ENCODE measurements around the gene LYPD8.
"Not testable (repeated sequence)": the region's sequence is repeated elsewhere in the genome, so short reads cannot be mapped to it uniquely, and the experiment has no call there.

LYPD8 gene, protein sequence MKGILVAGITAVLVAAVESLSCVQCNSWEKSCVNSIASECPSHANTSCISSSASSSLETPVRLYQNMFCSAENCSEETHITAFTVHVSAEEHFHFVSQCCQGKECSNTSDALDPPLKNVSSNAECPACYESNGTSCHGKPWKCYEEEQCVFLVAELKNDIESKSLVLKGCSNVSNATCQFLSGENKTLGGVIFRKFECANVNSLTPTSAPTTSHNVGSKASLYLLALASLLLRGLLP

DNA sequence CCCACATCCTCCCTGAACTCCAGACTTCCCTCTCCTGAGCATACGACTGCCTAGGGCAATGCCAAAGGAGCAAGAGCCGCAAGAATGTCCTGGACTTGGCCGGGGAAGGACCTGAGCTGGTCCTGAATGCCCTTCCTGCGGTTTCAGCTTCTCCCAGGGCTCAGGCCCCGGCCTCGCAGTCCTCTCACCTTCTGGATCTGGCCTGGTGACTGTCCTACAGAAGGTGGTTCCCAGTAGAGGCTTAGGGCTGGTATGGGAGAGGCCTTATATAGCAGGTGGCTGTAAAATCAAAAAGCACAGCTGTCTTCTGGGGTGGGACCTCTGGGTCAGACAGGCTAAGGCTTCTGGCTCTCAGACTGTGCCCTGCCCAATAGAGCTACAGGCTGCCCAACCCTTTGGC lies at the start of gene LYPD8:
Gene LYPD8, minus strand, starts transcription at position 243 of the 400 bp plus-strand sequence. CDS start 4,678 bp downstream, outside the sequence.
- no peak for DNase-seq

DNA sequence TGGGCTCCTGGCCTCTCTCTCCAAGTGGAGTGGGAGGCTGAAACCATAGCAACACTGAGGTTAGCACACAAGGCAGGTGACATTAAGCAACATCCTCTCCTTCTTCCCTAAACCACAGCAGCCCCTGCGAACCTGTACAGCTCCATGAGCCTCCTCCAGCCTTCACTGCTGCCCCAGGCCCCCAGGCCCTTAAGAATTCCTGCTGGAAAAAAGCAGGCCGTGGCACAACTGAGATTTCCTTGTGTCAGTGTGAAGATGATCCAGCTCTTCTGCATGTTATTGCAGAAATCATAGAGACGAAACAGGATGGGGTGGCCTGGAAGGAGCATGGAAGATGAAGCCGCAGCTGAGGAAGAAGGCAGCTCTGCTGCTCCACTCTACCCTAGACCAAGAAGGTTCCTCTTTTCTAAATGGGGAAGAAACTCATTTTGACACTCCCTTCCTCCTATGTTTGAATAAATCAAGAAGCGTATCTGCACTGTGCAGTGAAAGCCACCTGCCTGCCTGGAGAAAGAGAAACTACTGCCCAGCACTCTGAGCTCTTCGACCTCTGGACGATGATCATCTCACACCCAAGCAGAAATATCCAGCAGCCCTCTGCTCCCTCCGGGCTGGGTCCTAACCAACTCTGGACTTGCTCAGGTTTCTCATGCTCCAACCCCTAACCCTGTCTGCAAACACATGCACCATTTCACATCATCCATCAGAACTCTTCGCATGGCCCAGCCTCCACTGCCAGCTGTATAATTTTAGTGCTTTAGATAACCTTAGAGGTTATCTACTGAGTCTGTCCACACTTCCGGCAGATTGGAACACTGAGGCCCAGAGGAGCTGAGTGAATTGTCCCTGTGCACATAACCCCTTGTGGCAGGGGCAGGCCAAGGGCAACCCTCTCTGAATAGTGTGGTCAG lies 49.5 kb upstream of the LYPD8 start:
- DNase-seq, result no peak

DNA sequence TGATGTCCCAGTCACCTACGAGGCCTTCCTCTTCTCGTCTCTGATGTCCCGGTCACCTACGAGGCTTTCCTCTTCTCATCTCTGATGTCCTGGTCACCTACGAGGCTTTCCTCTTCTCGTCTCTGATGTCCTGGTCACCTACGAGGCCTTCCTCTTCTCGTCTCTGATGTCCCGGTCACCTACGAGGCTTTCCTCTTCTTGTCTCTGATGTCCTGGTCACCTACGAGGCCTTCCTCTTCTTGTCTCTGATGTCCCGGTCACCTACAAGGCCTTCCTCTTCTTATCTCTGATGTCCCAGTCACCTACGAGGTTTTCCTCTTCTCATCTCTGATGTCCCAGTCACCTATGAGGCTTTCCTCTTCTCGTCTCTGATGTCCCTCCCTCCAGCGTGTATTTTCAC lies 47.9 kb upstream of the LYPD8 start:
- DNase-seq, result not testable (repeated sequence)

DNA sequence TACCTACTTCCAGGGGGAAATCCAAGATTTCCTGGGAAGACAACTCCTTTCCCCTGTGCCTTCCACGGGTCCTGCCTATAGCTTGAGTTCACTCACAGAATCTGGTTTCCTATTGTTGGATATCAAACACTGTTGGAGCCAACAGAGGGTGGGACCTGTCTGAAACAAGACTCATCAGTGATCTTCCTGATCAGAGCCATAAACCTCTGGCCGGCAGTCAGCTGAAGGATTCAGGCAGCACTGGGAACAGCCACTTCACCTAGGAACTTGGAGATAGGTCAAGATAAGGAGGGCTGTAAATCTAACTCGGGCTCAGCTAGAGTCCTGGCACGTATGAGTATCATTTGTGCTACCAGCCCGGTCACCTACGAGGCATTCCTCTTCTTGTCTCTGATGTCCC lies 46.9 kb upstream of the LYPD8 start:
- DNase-seq, result no peak

DNA sequence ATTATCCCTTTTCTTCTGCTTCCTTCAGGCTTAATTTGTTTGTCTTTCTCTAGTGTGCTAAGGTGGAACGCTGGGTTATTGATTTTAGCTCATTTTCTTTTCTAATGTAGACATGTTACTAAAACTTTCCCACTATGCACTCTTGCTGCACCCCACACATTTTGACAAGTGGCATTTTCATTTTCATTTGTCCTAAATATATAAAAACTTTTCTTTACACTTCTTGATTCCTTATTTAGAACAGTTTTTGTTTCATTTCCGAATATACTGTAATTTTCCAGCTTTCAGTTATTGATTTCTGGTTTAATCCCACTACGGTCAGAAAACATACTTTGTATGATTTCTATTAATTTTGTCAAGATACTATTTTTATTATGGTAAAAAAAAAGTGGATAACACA lies 44.9 kb upstream of the LYPD8 start:
- no peak for DNase-seq

DNA sequence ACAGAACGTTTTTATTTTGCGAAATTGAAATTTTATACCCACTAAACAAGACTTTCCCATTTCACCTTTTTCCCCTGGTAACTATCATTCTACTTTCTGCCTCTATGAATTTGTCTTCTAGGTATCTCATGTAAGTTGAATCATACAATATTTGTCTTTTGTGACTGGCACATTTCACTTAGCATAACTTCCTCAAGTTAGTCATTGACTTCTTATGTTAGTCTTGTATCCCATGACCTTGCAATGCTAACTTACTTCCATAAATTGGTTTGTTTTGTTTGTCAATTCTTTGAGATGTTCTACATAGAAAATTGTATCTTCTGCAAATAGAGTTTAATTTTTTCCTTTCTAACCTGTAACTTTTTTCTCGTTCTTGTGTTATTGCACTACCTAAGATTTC lies 43.2 kb upstream of the LYPD8 start:
- DNase-seq, result no peak

DNA sequence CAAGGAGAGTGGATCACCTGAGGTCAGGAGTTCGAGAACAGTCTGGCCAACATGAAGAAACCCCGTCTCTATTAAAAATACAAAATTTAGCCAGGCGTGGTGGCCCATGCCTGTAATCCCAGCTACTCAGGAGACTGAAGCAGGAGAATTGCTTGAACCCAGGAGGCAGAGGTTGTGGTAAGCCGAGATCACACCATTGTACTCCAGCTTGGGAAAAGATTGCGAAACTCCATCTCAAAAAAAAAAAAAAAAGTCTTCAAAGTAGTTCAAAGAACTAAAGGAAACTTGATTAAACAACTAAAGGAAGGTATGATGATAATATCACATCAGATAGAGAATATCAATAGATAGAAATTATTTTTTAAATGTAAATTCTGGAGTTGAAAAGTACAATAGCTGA lies 39.1 kb upstream of the LYPD8 start:
- DNase-seq, result not testable (repeated sequence)

DNA sequence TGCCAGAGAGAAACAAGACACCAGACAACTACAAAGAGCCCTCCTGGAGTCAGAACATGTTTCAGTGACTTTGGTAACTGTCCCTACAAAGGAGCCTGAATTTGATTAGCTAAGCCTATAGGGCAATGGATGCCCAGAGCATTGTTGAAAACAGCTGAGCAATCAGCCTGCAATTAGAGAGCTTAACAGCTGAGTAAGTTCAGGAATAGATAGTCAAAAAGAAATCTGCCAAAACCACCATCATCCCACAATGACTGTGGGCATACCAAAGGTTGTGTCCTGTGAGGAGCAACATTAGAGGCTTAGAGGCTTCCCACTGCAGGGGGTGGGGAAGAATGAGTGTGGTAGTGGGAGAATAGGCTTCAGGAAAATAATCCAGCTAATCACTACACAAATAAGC lies 38.0 kb upstream of the LYPD8 start:
- DNase-seq, result no peak

DNA sequence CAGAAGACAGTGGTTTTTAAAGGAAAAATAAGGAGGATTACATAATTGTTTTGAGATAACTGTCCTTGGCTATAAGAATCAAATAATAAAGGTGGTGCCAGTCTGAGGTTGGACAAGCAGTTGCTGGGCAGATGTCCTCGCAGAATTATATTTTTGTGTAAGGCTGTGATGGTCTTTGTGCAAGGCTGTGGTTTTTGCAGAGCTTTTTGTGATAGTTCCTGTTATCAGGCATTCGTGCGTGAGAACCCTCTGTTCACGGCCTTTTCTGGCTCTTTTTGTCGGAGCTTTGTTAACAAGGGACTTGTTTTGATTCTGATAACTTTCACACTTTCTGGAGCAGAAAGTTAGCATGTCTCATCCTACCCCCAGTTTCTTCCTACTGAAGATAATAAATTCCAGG lies 36.8 kb upstream of the LYPD8 start:
- no peak for DNase-seq

DNA sequence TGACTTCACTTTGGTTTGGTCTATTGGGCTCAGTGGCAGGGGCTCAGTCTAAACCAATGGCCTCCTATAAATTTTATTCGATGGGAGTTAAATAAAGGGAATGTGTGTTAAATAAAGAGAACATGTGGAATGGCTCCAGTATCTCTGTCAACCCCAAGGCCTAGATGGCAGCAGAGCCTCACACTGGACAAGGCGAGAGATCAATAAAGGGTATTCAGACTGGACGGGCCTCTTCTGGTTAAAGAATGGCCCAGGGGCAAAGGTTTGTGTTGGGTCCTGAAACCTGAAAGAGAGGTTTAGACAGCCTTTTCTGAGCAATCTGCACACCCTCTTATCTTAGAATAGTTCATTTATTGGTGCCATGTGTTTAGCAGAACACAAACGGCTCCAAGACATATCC lies 35.5 kb upstream of the LYPD8 start:
- no peak for DNase-seq

DNA sequence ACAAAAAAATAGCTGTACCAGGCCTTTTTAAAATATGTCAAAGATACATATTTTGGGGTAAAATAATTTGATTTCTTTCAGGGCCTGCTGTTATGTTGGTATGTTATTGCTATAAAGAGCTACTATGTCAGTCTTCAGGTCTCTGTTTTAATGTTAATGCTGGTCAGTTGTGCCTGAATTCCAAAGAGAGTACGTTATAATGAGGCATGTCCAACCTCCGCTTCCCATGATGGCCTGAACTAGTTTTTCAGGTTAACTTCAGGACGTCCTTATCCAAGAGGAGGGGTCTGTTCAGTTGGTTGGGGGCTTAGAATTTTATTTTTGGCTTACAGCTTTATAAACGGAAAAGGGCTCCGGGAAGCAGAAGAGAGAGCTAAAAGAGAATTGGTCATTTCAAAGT lies 34.9 kb upstream of the LYPD8 start:
- no peak for DNase-seq

DNA sequence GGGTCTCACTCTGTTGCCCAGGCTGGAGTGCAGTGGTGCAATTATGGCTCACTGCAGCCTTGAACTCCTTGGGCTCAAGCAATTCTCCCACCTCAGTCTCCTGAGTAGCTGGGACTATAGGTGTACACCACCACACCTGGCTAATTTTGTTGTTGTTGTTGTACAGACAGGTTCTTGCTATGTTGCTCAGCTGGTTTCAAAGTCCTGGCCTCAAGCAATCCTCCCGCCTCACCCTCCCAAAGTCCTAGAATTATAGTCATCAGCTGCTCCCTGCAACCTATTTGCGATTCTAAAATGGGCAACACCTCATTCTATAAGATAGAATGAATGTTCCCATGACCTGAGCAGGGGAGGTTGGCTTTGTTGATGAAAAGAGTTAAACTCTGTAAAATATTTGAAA lies 33.8 kb upstream of the LYPD8 start:
- not testable (repeated sequence) for DNase-seq

DNA sequence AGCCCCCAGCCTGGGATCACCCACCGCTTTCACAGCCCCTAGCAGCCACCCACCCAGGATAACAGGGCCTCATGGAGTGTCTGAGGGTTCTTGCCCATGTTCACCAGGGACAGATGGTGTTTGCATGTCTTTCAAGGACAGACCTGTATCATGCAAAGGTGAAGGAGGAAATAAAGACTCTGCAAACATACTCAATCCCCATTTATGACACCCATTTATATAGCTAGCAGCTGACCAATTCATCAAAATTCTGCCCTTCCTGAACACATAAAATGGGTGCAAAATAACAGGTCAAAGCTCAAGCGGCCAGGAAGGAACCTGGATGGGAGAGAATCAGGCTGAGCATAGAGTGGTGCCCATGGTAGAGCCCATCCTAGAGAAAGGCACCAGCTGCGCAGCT lies 32.8 kb upstream of the LYPD8 start:
- DNase-seq, result no peak

DNA sequence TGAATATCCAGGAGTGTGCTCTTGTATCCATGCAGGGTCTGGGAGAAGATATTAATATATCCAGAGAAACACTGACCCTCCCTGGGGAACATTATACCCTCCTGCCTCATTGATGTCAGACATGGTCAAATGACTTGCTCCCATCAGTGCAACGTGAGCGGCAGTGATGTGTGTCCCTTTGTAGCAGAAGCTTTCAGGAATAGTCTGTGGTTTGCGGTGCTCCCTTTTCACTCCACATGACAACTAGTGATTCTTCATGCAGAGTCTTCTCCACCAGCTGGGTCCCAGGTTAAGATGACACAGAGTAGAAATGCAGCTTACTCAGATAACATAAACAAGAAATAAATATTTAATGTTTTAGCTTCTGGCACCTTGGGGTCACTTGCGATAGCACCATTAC lies 31.9 kb upstream of the LYPD8 start:
- DNase-seq, result no peak

DNA sequence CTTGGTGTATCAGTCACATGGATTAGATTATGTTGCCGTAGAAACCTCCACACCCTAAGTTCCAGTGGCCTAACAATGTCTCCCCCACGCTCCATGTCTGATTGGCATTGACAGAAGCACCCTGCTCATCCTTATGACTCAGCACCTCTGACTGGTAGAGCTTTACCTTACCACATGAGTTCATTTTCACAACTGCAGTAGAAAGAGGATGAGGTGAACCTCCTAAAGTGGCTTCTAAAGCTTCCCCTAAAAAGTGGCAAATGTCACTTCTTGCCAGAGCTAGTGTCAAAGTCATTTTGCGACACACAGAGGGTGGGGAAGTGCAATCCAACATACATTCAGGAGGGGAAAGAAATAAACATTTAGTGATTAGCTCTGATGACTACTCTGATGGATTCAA lies 30.6 kb upstream of the LYPD8 start:
- no peak for DNase-seq

DNA sequence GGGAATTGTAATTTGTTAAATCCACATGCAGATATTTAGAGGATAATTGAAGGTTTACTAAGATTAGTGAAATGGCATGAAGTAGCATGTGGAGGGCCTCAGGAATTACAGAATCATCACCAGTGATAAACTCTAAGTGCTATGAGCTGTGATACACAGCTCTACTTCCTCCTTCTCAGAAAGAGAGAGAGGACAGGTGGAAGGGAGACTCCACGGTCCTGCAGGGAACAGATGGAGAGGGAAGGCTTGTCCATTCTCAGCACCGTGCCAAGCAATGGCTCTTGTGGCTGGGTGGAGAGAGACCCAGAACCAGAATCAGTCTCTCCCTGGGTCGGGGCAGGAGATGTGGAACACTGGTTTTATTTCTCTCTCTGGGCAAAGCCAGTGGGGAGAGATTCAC lies 27.8 kb upstream of the LYPD8 start:
- no peak for DNase-seq

DNA sequence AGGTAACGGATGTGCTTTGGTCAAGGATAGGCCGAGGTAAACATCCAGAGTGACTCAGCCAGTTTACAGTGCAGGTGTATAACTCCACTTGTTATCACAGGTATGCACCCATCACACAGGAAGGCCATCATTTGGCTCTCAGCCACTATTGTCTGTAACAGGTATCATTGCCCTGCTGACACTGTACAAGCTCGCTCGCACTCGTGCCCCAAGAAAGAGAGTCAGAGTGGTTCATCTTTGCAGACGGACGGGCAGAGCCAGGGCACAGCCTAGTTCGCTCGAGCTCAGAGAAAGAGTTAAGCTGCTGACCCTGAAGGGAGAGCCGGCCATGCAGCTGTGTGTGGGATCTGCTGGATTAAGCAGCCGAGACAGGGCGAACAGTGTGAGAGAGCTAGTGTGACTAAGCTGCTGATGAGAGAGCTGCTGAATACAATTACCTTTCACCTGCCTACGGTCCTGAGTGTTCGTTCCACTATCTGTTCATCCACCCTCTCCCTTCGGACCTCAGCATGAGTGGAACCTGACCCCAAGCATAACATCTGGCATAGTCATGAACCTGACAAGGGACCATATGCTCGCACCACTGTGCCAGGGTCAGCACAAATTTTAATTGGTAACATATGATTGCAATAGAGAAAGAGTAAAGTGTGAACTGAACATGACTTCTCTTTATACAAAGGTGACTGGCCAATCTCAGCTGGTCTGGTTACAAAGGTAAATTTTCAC lies 27.0 kb upstream of the LYPD8 start:
- no peak for DNase-seq

DNA sequence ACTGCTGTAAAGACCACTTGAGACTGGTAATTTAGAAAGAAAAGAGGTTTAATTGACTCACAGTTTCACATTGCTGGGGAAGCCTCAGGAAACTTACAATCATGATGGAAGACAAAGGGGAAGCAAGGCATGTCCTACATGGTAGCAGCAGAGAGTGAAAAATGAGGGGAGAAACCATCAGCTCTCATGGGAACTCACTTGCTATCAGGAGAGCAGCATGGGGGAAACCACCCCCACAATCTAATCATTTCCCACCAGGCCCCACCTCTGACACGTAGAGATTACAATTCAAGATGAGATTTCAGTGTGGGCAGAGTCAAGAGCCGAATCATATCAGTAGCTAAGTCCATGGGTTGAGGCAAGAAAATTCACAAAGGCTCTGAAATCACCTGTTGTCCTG lies 23.8 kb upstream of the LYPD8 start:
- no peak for DNase-seq

DNA sequence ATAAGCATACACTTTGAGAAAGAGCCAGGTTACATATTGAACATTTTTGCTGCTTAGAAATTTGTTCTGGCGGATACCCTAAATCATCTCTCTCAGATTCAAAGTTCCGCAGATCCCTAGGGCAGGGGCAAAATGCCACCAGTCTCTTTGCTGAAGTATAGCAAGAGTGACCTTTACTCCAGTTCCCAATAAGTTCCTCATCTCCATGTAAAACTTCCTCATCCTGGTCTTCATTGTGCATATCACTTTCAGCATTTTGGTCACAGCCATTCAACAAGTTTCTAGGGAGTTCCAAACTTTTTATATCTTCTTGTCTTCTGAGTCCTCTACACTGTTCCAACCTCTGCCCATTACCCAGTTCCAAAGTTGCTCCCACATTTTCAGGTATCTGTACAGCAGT lies 23.3 kb upstream of the LYPD8 start:
- DNase-seq, result no peak

DNA sequence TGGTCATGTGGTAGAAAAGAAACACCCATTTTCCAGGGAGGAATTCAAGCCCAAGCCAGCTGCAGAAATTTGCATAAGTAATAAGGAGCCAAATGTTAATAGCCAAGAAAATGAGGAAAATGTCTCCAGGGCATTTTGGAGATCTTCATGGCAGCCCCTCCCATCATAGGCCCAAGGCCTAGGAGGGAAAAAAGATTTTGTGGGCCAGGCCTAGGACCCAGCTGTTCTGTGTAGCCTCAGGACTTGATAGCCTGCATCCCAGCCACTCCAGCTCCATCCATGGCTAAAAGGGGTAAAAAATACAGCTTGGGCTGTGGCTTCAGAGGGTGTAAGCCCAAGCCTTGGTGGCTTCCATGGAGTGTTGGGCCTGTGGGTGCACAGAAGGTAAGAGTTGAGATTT lies 21.4 kb upstream of the LYPD8 start:
- DNase-seq, result no peak

DNA sequence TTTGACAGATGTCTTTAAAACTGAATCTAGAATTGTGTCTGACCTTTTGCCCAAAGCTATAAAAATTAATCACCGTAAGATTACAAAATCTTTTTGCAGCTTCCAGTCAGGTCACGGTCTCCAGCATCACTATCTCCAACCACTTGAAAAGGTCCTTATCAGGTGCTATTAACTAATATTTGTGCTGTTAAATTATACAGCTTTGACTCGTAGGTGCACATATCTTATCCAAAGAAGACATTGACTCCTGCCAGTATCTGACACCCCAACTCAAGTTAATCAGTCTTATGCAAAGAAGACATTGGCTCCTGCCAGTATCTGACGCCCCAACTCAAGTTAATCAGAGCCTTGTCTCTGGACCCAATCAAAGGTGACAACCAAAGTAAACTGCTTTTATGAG lies 19.9 kb upstream of the LYPD8 start:
- DNase-seq, result no peak

DNA sequence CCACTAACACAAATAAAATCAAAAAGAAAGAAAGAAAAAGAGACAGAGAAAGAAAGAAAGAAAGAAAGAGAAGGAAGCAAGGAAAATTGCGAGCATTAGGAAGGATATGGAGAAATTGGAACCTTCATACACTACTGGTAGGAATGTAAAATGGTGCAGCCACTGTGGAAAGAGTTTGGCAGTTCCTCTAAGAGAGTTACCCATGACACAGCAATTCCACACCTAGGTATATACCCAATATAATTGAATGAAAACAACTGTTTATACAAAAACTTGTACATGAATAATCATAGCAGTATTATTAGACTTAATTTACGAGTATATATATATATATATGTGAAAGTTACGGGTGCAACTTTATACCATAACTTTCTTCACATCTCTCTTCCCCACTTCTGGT lies 4.1 kb upstream of the LYPD8 start:
- no peak for DNase-seq

DNA sequence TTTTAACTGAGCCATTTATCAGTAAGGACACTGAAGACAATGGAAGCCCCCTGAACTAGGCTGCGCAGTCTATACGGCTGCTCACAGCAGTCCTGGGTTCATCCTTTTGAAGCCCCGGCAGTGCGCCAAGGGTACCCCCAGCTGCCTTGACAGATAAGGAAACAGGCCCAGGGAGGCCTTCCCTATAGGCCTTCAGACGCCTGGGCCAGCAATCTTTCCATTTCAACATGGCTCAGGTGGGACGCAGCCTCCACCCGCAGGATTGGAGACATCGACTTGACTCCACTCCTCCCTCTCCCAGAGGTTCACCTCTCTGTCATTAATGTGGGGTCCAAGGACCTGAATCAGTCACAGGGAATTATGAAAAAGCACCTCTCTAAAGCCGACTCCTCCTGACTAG lies 2.8 kb upstream of the LYPD8 start:
- DNase-seq, result no peak

DNA sequence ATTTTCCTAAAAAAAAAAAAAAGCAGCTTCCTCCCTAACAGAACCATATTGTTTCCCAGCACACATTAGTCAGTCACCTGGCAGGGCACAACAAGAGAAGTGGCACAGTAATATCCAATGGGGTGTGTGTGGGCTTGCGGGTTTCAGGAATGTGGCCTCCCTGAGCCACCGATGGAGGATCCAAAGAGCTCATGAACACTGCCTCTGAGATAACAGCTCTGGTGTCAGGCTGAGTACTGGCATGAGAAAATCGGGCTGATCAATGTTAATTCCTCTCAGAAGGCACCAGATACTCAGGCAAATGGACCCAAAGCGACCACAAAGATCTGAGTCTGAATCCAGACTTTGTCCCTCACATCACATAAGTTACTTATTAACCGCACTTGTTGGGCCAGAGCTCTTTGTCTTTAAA lies 2.2 kb upstream of the LYPD8 start:
- no peak for DNase-seq

All from stimulated activated CD4-positive, alpha-beta T cell treated with anti-CD3 and anti-CD28 coated beads, Interleukin-12 subunit alpha, Interleukin-12 subunit beta, amount 100 ng/mL, for 4 hours (primary cell).